Measurements from ENCODE around the gene WNT3A.

DNA sequence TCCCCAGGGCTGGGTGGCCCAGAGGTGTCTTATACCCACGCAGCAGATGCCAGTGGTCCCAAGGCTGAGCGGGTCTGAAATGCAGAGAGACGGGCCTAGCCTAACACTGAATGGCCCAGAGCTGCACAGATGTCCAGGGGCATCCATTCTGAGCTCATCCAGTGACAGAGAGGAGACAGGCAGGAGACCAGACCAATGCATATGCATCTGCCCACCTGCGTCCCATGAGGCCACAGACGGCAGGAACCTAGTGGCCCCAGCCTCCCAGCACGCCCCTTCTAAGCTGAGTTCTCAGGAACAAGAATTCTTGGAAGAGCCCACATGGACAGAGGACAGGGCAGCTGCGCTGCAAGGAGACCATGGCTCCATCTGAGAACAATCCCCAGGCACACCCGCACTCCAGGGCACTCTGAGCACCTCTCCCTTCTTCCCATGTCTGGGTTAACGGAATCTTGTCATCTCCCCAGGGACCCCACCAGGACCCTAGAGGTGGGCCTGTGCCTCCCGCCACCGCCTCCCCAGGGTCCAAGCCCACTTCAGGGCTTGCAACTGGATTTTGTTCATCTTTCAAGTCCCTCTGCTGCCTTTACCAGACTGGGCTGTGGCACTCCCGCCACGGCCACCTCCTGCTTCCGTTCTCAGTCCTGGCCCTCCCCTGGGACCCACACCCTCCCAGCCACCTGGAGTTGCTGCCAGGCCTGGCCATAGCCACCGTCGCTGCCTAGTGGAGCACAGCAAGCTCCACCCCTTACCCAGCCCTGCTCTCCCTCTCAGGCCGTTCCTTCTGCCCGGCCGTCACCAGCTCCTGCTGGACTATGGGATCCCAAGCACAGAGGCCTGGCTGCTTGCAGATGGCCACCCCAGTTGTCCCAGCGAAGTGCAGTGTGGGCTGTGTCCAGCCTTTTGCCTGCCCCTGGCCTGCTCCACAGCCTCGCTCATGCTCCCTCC, 3.3 kb downstream of the WNT3A start:
- no peak for TF ChIP-seq EZH2 (IDR thresholded peaks at IDR 0.05; ENCODE audit: borderline replicate concordance, low read depth, low read length, poor library complexity, severe bottlenecking)
- TF ChIP-seq, protein P1, sequence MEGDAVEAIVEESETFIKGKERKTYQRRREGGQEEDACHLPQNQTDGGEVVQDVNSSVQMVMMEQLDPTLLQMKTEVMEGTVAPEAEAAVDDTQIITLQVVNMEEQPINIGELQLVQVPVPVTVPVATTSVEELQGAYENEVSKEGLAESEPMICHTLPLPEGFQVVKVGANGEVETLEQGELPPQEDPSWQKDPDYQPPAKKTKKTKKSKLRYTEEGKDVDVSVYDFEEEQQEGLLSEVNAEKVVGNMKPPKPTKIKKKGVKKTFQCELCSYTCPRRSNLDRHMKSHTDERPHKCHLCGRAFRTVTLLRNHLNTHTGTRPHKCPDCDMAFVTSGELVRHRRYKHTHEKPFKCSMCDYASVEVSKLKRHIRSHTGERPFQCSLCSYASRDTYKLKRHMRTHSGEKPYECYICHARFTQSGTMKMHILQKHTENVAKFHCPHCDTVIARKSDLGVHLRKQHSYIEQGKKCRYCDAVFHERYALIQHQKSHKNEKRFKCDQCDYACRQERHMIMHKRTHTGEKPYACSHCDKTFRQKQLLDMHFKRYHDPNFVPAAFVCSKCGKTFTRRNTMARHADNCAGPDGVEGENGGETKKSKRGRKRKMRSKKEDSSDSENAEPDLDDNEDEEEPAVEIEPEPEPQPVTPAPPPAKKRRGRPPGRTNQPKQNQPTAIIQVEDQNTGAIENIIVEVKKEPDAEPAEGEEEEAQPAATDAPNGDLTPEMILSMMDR (conservative IDR thresholded peaks at IDR 0.05; ENCODE audit: low read depth, low read length): no peak
